MM.1S (cell line): ENCODE measurements around the gene BCAS3.
A peak's percentile ranks its signal among the peaks of the same experiment; 100 is the strongest.

Source experiments
- DNase-seq: peaks from one replicate; pipeline ENCODE4 v3.0.0-alpha.2; 2015
- H2AFZ ChIP-seq: fragments of 300-600 bp; sonication (generic); 2 replicates; pipeline ENCODE4 v1.6.0; 2016; ENCODE audit warnings: antibody characterized with exemption, low read length
- H3F3A ChIP-seq: fragments of 300-600 bp; sonication (generic); 2 replicates; pipeline ENCODE4 v1.6.1; 2016; ENCODE audit warnings: mild to moderate bottlenecking, antibody characterized with exemption, low read length, moderate library complexity, mixed read lengths; ENCODE audit not compliant: insufficient read depth
- H3K27ac ChIP-seq: fragments of 300-600 bp; sonication (generic); 2 replicates; pipeline ENCODE4 v1.5.1; 2016; ENCODE audit warnings: mild to moderate bottlenecking, low read length
- H3K27me3 ChIP-seq: fragments of 300-600 bp; sonication (generic); replicated peaks from 2 replicates; pipeline ENCODE4 v1.6.0; 2016; ENCODE audit warnings: low read length; ENCODE audit not compliant: insufficient read depth
- H3K36me3 ChIP-seq: fragments of 300-600 bp; sonication (generic); replicated peaks from 2 replicates; pipeline ENCODE4 v1.6.1; 2016; ENCODE audit warnings: mild to moderate bottlenecking, low read length, mixed read lengths; ENCODE audit not compliant: insufficient read depth
- H3K4me1 ChIP-seq: fragments of 300-600 bp; sonication (generic); 2 replicates; pipeline ENCODE4 v1.6.1; 2016; ENCODE audit warnings: low read length, mixed read lengths
- H3K4me2 ChIP-seq: fragments of 300-600 bp; sonication (generic); 2 replicates; pipeline ENCODE4 v1.6.0; 2016; ENCODE audit warnings: low read depth, low read length
- H3K4me3 ChIP-seq: fragments of 300-600 bp; sonication (generic); 2 replicates; pipeline ENCODE4 v1.5.1; 2016; ENCODE audit warnings: low read length, mixed read lengths
- H3K79me2 ChIP-seq: fragments of 300-600 bp; sonication (generic); 2 replicates; pipeline ENCODE4 v1.6.1; 2016; ENCODE audit warnings: mixed run types, low read length, mixed read lengths
- H3K9ac ChIP-seq: fragments of 300-600 bp; sonication (generic); 2 replicates; pipeline ENCODE4 v1.6.1; 2016; ENCODE audit warnings: low read length, mixed read lengths
- H3K9me2 ChIP-seq: fragments of 300-600 bp; sonication (generic); replicated peaks from 2 replicates; pipeline ENCODE4 v1.6.1; 2016; ENCODE audit warnings: mild to moderate bottlenecking, low read length, mixed read lengths; ENCODE audit not compliant: insufficient read depth
- H3K9me3 ChIP-seq: fragments of 300-600 bp; sonication (generic); replicated peaks from 2 replicates; pipeline ENCODE4 v1.6.1; 2016; ENCODE audit warnings: mild to moderate bottlenecking, low read length, mixed read lengths; ENCODE audit not compliant: insufficient read depth
- H4K20me1 ChIP-seq: fragments of 300-600 bp; sonication (generic); 2 replicates; pipeline ENCODE4 v1.6.1; 2016; ENCODE audit warnings: mild to moderate bottlenecking, low read length, moderate library complexity, mixed read lengths; ENCODE audit not compliant: insufficient read depth
- CTCF ChIP-seq: fragments of 300-600 bp; sonication (generic); IDR thresholded peaks from 2 replicates; pipeline ENCODE4 v1.5.1; 2016; ENCODE audit warnings: antibody characterized with exemption, low read length, mixed read lengths
- EZH2 ChIP-seq: fragments of 300-600 bp; sonication (generic); optimal IDR thresholded peaks from 2 replicates; pipeline ENCODE3; 2017; ENCODE audit warnings: low read depth, mild to moderate bottlenecking, antibody characterized with exemption, low read length, mixed read lengths
- EZH2phosphoT487 ChIP-seq: fragments of 300-600 bp; sonication (generic); IDR thresholded peaks from 2 replicates; pipeline ENCODE4 v1.6.1; 2018; ENCODE audit warnings: antibody characterized with exemption, low read length

Gene BCAS3

GRCh38 chr17:61279476-61280145, 602.0 kb downstream of the BCAS3 start:
- no peaks in the 10 kb centered on the region for H3K79me2 ChIP-seq
- peak overlapping the region; percentile 39; the same call in 1 of the 2 replicates for H3K4me2 ChIP-seq
- no peak overlapping the region for H3K9ac ChIP-seq
- H3K9me3 ChIP-seq, result no peaks in the 10 kb centered on the region
- H3K36me3 ChIP-seq, result no peaks in the 10 kb centered on the region
- H3K27me3 ChIP-seq, result no peaks in the 10 kb centered on the region
- H3K9me2 ChIP-seq, result no peaks in the 10 kb centered on the region
- DNase-seq, result peak; percentile 14
- H3K4me3 ChIP-seq, result no peak overlapping the region
- H3K27ac ChIP-seq, result peak overlapping the region; percentile 18; the same call in 1 of the 2 replicates
- H2AFZ ChIP-seq, result no peak overlapping the region
- no peaks in the 10 kb centered on the region for H3F3A ChIP-seq
- no peak for TF ChIP-seq EZH2phosphoT487
- H4K20me1 ChIP-seq, result no peaks in the 10 kb centered on the region
- H3K4me1 ChIP-seq, result peaks cover 13% of the 10 kb centered on the region

GRCh38 chr17:61280338-61280737, 602.7 kb downstream of the BCAS3 start:
- Histone ChIP-seq H3K9ac (no peak overlapping the region), H3F3A (no peaks in the 10 kb centered on the region), H3K9me2 (no peaks in the 10 kb centered on the region), H3K4me3 (no peak overlapping the region), H3K4me2 (no peak overlapping the region), H3K9me3 (no peaks in the 10 kb centered on the region), H3K36me3 (no peaks in the 10 kb centered on the region), H3K27me3 (no peaks in the 10 kb centered on the region), H4K20me1 (no peaks in the 10 kb centered on the region), H2AFZ (no peak overlapping the region), H3K4me1 (peaks cover 13% of the 10 kb centered on the region), H3K27ac (no peak overlapping the region), H3K79me2 (no peaks in the 10 kb centered on the region)
- no peak for TF ChIP-seq EZH2
- TF ChIP-seq EZH2phosphoT487, result no peak
- TF ChIP-seq CTCF, result no peak
- no peak for DNase-seq

- Histone ChIP-seq H3F3A (no peaks in the 10 kb centered on the region), H3K9me3 (no peaks in the 10 kb centered on the region), H3K36me3 (no peaks in the 10 kb centered on the region), H2AFZ (no peak overlapping the region), H3K4me2 (no peak overlapping the region), H3K79me2 (no peaks in the 10 kb centered on the region), H3K27me3 (no peaks in the 10 kb centered on the region), H3K4me1 (peaks cover 13% of the 10 kb centered on the region), H3K9ac (no peak overlapping the region), H3K27ac (no peak overlapping the region), H3K9me2 (no peaks in the 10 kb centered on the region), H3K4me3 (no peak overlapping the region), H4K20me1 (no peaks in the 10 kb centered on the region)
- no peak for DNase-seq
- TF ChIP-seq EZH2phosphoT487 (no peak), CTCF (no peak), EZH2 (no peak)
These were observed 603.2 kb downstream of the BCAS3 start for GRCh38 chr17:61280851-61281250.

GRCh38 chr17:61282377-61282776, 604.7 kb downstream of the BCAS3 start:
- Histone ChIP-seq H3K9me3 (no peaks in the 10 kb centered on the region), H3K27me3 (no peaks in the 10 kb centered on the region), H3K9me2 (no peaks in the 10 kb centered on the region), H3K4me3 (no peak overlapping the region), H3F3A (no peaks in the 10 kb centered on the region), H3K4me2 (no peak overlapping the region), H4K20me1 (no peaks in the 10 kb centered on the region), H3K4me1 (peaks cover 13% of the 10 kb centered on the region), H2AFZ (no peak overlapping the region), H3K27ac (no peak overlapping the region), H3K79me2 (no peaks in the 10 kb centered on the region), H3K36me3 (no peaks in the 10 kb centered on the region), H3K9ac (no peak overlapping the region)
- no peak for TF ChIP-seq EZH2
- TF ChIP-seq CTCF, result no peak
- no peak for TF ChIP-seq EZH2phosphoT487
- DNase-seq, result no peak
